ENCODE data around the gene PGAP1.
"Not testable (repeated sequence)": the region's sequence is repeated elsewhere in the genome, so short reads cannot be mapped to it uniquely, and the experiment has no call there.

The PGAP1 gene

DNA sequence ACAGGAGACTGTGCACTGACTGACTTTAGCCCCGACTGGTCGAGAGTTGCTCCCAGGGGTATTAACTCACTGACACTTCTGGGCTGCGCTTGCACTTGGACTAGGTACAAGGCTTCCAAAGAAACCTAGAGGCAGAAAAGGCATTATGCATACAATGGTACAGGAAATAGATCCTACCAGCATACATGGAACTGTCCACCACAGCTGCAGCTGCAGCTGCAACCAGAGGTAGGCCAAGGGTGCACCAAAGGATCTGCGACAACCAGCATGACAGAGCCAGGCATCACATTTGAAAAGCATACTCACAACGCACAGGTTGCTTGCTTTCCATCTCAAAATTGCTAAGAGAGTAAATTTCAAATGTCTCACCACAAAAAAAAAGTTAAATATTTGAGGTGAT lies 22.6 kb upstream of the PGAP1 start:
- no peak for DNase-seq

DNA sequence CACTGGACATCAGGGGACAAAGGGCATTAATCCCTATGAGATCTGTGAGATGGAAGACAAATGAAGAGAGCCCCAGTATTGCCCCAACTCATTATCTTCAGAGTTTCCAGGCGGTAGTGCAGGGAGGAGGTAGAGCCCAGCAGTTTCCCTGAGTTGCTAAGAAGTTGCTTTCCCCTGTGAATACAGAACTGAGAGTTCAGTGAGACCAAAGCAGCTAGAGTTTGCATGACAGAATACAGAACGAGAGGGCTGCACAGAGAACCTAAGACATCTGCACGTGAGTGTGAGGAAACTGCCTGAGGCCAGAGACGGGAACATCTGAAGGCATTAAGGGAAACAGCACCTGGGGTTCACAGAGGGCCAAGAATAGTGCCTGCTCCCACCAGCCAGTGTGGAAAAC lies 18.1 kb upstream of the PGAP1 start:
- no peak for DNase-seq

- no peak for DNase-seq
Measured at GRCh38 chr2:196941398-196942078, 15.0 kb upstream of the PGAP1 start.

GRCh38 chr2:196939371-196939770 lies 12.9 kb upstream of the PGAP1 start:
- no peak for DNase-seq

DNA sequence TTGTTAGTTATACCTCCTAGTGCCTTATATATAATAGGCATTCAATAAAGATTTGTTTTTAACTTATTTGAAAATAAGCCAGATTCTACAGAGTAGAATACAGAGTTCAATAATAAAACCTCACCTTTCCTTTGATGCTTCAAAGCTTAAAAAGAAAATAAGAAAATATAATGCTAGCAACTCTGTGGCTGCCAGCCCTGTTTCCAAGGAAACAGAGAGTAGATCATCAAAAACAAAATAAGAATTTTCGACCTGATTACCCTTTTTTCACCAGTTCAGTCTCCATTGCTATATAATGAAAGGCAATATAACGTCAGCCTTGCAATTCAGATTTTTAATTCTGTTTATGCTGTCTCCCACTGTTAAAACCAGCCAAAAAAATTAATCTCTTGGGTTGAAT lies 8.9 kb upstream of the PGAP1 start:
- DNase-seq = no peak

GRCh38 chr2:196934672-196935071 lies 8.2 kb upstream of the PGAP1 start:
- DNase-seq = no peak

DNA sequence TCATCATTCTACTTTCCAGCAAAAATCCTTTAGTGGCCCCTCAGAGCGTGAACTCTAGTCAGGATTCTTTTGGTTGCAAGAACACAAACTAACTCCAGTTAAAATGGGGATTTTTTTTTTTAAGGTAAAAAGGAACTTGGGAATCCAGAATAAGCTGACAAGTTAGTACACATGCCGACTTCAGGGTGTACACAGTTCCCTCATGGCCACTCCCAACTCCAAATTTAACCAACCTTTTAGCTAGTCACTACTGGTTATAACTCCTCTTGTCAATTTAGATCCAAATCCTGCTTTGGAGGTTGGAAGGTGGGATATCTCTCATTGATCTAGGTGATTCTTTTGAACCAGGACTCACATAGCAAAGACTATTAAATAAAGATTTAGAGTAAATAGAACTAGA lies 5.0 kb upstream of the PGAP1 start:
- no peak for DNase-seq

DNA sequence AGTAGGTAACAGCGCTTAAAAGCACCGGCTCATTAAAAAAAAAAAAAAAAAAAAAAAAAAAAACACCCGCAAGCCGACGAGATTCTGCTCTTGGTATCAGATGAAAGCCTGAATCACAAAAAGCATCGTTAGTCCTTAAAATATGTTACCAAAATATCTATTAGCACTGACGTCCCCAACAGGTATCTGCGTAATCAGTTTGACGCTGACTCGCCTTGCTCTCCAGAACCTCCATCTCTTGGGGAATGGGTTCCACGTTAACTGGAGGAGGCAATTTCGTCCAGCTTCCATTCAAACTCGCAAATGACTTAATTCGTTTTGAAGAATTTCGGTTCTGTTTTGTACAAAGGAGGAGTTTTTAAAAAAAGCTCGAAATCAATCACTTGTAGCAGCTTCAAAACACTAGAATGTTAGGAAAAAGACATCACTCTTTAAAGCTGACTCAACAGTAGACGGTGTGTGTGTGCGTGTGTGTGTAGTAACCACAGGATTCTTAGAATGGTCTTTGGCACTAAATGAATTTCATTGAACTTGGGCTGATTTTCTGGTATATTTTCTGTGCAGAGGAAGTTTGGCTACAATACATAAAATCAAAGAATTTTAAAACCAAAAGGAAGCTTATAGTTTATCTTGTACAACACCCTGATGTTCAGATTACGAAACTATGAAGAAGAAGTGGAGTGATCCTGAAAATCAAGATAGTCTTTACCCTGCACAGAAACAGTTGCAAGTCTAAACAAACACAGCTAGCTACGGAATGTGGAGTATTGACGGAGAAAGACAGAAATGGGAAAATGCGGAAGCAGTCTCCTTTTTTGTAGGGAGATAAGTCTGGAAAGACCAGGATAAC lies 1.1 kb upstream of the PGAP1 start:
- DNase-seq = peak; percentile 35

DNA sequence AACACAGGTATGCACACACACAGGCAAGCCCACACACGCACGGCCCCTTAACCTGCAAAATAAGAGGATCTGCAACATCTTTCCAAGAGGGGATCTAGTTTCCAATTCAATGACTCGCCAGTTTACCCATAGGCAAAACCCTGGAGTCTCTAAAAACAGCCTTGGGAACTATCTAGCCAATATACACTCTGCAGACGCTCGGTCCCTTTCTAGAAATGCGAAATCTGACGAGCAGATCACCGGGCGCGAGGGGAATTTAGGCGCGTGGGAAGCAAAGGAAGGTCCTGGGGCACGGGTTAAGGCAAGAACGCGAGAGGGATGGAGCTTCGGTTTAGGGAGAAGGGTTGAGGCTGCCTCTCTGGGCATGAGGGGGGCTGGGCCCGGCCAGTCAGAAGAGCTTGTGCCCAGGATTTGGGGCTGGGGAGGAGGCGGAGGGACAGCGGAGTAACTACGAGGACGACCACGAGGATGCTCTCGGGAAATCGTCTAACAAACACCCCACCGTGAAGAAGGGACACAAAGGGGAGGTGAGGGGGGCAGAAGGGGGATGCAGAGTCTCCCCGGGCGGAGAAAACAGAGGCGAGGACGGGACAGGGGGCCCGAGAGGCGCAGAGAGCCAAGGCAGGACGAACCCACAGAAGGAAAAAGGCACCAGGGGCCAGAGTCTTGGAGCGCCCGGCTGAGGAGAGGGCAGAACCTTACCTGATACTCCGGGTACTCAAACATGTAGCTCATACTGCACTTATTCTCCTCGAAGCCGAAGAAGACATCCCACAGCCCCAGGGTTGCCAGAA lies 542 bp downstream of the PGAP1 start:
- DNase-seq = peak; percentile 82

DNA sequence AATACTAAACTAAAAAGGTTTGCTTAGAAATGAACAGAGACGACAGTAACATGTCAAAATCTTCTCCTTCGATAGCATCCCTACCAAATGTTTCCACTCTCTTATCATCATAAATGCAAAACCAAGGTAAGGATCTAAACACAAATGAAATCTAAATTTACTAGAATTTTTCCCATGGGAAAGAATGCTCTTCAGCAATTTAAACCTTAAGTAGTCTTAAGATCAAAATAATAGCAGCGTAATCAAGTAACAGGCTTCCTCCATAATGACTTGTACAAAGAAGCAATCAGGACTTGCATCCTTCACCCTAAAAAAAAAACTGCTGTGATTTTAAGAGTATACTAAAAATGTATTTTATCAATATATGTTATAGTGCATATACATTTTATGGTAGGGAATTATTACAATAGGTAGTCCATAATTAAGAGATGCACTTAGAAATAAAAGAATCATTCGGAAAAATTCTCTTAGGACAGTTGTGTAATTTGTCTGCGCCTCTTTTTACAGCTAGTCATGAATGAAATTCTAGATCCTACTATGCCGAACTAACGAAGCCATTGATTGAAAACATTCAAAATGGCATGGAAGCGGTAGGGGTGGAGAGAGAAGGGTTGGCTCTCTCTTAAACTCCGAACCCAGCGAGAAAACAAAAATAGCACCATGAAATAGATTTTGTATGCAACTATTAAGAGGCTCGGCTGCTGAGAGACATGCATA lies 1.3 kb downstream of the PGAP1 start:
- no peak for DNase-seq

DNA sequence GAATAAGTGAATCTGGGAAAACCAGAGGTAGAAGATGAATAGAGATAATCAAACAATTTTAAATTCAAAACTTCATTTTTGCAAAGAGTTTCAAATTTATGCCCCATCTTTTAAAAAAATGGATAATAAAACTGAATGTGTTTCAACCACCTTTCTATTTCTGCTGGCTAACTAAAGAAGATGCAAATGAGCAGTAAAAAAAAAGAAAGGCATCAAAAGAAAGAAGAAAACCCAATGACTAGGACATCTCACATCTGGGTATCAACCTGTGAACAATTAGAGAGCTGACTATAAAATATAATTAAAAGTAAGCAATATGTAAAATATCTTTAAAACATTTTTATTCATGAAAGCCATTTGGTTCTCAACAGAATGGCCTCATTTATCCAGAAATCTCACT lies 2.5 kb downstream of the PGAP1 start:
- DNase-seq = no peak

DNA sequence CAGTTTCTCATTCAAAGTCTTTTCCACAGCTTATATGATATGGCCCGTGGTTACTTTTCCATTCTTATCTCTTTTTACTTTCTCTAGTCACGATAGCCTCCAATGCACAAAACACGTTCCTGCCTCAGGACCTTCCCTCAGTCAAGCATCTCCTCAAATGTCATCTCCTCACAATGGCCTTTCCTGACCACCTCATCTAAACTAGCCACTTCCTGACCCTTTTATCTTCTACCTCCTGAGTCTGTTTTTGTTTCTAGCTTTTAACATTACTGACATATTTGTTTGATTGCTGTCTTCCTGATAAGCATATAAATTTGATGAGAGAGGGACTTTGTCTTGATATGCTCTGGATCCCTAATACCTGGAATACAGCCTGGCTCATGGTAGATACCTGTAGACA lies 7.6 kb downstream of the PGAP1 start:
- DNase-seq = no peak

GRCh38 chr2:196917802-196918201 lies 8.7 kb downstream of the PGAP1 start:
- no peak for DNase-seq

DNA sequence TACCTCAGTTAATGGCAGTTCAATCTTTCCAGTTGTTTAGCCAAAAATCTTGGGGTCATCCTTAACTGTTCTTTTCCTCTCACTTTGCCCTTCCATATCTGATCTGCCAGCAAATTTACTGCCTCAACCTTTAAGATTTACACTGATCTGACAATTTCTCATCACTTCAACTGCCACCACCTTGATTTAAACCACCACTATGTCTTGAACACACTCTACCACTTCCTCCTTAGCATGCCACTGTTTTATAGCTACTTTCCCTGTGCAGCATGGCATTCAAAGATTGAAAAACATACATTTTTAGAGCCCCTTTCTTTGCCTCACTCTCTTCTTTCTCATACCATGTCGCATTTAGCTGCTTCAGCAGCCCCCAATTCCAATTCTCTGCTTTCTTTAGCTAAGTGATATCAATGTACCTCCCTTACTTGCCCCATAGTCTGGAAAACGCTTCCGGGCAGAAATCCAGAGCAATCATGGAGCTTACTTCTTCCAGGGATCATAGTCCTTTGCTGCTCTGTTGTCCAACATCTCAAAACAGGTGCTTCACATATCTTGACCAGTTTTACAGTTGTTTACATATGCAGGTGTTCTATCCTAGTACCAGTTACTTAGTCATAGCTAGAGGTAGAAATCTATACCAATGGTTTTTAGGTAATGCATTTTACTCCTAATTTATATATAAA lies 10.9 kb downstream of the PGAP1 start:
- no peak for DNase-seq

- no peak for DNase-seq
Measured at GRCh38 chr2:196914867-196915460, 11.5 kb downstream of the PGAP1 start.

GRCh38 chr2:196913691-196914090 lies 12.8 kb downstream of the PGAP1 start:
- DNase-seq = no peak

- DNase-seq = not testable (repeated sequence)
Measured at GRCh38 chr2:196905365-196905764, 21.1 kb downstream of the PGAP1 start.

GRCh38 chr2:196902828-196903227 lies 23.7 kb downstream of the PGAP1 start:
- no peak for DNase-seq

DNA sequence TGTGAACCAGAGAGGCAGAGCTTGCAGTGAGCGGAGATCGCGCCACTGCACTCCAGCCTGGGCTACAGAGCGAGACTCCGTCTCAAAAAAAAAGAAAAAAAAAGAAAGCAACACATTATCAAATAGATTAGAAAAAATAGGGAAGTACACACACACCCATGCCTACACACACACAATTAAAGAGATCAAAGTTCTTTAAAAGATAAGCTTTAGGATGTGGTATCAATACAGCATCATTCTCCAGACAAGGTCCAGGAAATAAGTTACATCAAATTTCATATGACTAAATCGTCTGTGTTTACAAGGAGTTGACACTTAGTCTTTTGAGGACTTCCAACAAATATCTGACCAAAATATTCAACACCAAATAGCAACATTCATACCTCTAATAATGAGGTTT lies 25.7 kb downstream of the PGAP1 start:
- no peak for DNase-seq

DNA sequence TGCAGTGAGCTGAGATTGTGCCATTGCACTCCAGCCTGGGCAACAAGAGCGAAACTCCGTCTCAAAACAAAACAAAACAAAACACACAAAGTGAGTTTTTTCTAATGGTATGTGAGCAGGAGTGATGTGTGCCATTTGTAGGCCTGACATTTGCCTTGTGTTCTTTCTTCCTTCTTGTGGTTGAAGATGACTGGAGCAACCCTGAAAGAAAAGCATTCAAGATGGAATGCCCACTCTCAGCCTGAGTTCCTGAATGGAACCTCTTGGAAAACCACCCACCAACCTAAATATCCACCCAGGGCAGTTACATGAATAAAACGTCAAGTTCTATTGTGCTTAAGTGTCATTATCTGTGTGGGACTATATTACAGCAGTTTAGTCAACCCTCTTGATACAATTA lies 26.5 kb downstream of the PGAP1 start:
- DNase-seq = no peak

- no peak for DNase-seq
Measured at GRCh38 chr2:196891136-196891535, 35.4 kb downstream of the PGAP1 start.

DNA sequence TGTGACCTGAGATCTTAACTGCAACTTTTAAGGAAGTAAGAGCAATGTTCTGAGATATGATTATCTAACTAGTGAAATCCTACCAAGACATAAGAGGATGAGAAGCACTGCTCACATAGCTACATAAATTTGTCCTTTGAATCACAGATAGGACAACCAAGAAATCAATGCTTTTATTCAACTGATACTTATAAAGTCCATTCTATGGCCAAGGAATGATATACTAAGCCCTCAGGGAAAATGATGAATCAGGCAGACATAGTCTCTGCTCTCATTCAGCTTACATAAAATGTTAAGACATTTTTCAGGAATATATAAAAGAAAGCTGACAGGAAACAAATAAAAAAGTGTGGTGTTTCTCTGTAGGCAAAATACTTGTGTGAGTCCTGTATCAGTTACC lies 39.1 kb downstream of the PGAP1 start:
- no peak for DNase-seq
